GM19043 (cell line): Measurements from ENCODE around the gene SNCAIP.

Experiments
- ATAC-seq: cut with Tn5 transposase; IDR thresholded peaks from one replicate; pipeline ENCODE4 v1.9.1; 2021; ENCODE audit warnings: low read depth; ENCODE audit not compliant: unreplicated experiment

The SNCAIP gene

GRCh38 chr5:122312591-122313406, 762 bp downstream of the SNCAIP start:
- no peak for ATAC-seq

- no peak for ATAC-seq
Measured at GRCh38 chr5:122314036-122314435, 2.0 kb downstream of the SNCAIP start.

- ATAC-seq, result no peak
Measured at GRCh38 chr5:122315521-122315920, 3.5 kb downstream of the SNCAIP start.

- no peak for ATAC-seq
Measured at GRCh38 chr5:122316656-122317055, 4.6 kb downstream of the SNCAIP start.

- no peak for ATAC-seq
Measured at GRCh38 chr5:122319897-122320296, 7.9 kb downstream of the SNCAIP start.

GRCh38 chr5:122321921-122322320, 9.9 kb downstream of the SNCAIP start:
- no peak for ATAC-seq

- no peak for ATAC-seq
Measured at GRCh38 chr5:122322801-122323548, 10.9 kb downstream of the SNCAIP start.

GRCh38 chr5:122323738-122324137, 11.7 kb downstream of the SNCAIP start:
- no peak for ATAC-seq

GRCh38 chr5:122327110-122327509, 15.1 kb downstream of the SNCAIP start:
- ATAC-seq, result no peak

- ATAC-seq, result no peak
Measured at GRCh38 chr5:122330881-122331280, 18.8 kb downstream of the SNCAIP start.

GRCh38 chr5:122332599-122333555, 20.8 kb downstream of the SNCAIP start:
- no peak for ATAC-seq

GRCh38 chr5:122333564-122333963, 21.5 kb downstream of the SNCAIP start:
- no peak for ATAC-seq

- no peak for ATAC-seq
Measured at GRCh38 chr5:122339591-122339990, 27.6 kb downstream of the SNCAIP start.

GRCh38 chr5:122341087-122341486, 29.1 kb downstream of the SNCAIP start:
- ATAC-seq, result no peak

- no peak for ATAC-seq
Measured at GRCh38 chr5:122342256-122342655, 30.2 kb downstream of the SNCAIP start.

GRCh38 chr5:122346897-122347581, 35.0 kb downstream of the SNCAIP start:
- no peak for ATAC-seq

- no peak for ATAC-seq
Measured at GRCh38 chr5:122350496-122350895, 38.5 kb downstream of the SNCAIP start.

- no peak for ATAC-seq
Measured at GRCh38 chr5:122351416-122352157, 39.5 kb downstream of the SNCAIP start.

- ATAC-seq, result no peak
Measured at GRCh38 chr5:122352331-122352730, 40.3 kb downstream of the SNCAIP start.
